Left lung (tissue), 10 donors: ENCODE measurements around the gene ZNF879. TPM values are rescaled to one million over a fixed set of nuclear protein-coding genes. Genes with fewer than 3 reads are reported as not detected.
A peak's percentile ranks its signal among the peaks of the same experiment; 100 is the strongest.

ENCODE experiments used
- ATAC-seq: fragments of 200-7000 bp; cut with Tn5 transposase; one replicate; pipeline ENCODE4 v1.9.1; 2020; ENCODE audit warnings: moderate library complexity
- DNase-seq, 4 donors: peaks; one replicate each; pipeline ENCODE4 v3.0.0-alpha.2; 2013 to 2020
- H3K27ac ChIP-seq, 2 donors: fragments of 200-600 bp; sonication (generic) in 1 of 2; one replicate each; pipeline versions ENCODE4 v1.5.0 to v1.8.0; 2020 to 2021
- H3K27me3 ChIP-seq, 2 donors: fragments of 200-600 bp; sonication (generic) in 1 of 2; one replicate each; pipeline versions ENCODE4 v1.5.0 to v1.8.0; 2020 to 2021
- H3K36me3 ChIP-seq, 2 donors: fragments of 200-600 bp; sonication (generic) in 1 of 2; one replicate each; pipeline versions ENCODE4 v1.5.0 to v1.8.0; 2020 to 2021
- H3K4me1 ChIP-seq, 2 donors: fragments of 200-600 bp; one replicate each; pipeline ENCODE4 v1.8.0; 2021
- H3K4me3 ChIP-seq, 2 donors: fragments of 200-600 bp; sonication (generic) in 1 of 2; one replicate each; pipeline versions ENCODE4 v1.5.0 to v1.8.0; 2020 to 2021; ENCODE audit warnings: mild to moderate bottlenecking in 1 of 2
- H3K9me3 ChIP-seq, 2 donors: fragments of 200-600 bp; sonication (generic) in 1 of 2; one replicate each; pipeline versions ENCODE4 v1.5.0 to v1.8.0; 2020 to 2021
- intact Hi-C, 2 donors: fragments of 100-400 bp; cut with DNase I; formaldehyde crosslinking; loops; one replicate each; pipeline versions ENCODE4 v1.11.2 to v1.14.2; 2022
- polyA plus RNA-seq, 6 donors: library from polyadenylated mRNA; unstranded; fragments of 120-200 nt; gene quantifications; one replicate each; pipeline ENCODE4 v1.2.1, GENCODE V29; 2013; ENCODE audit not compliant: insufficient read length in 6 of 6
- total RNA-seq, 2 donors: library from RNA; stranded (reverse); fragmentation: NEBNext Ultra II Directional; extraction: Animal tissue kit (Norgen Biotek cat#: 25700); gene quantifications; one replicate each; pipeline ENCODE4 v1.2.1, GENCODE V29; 2021
- TF ChIP-seq, protein P1 (sequence below), 2 donors: fragments of 200-600 bp; sonication (generic) in 1 of 2; IDR thresholded peaks; one replicate each; pipeline versions ENCODE4 v1.5.0 to v1.8.0; 2021; ENCODE audit warnings: antibody characterized with exemption in 2 of 2
- donor health status: DM: no; HTN: yes; CAD: no.
- donor health status: DM: no; HTN: no; CAD: no.

Gene ZNF879
- total and polyA plus RNA-seq, 8 donors = 4.5 to 6.8 (median 4.9) TPM

DNA sequence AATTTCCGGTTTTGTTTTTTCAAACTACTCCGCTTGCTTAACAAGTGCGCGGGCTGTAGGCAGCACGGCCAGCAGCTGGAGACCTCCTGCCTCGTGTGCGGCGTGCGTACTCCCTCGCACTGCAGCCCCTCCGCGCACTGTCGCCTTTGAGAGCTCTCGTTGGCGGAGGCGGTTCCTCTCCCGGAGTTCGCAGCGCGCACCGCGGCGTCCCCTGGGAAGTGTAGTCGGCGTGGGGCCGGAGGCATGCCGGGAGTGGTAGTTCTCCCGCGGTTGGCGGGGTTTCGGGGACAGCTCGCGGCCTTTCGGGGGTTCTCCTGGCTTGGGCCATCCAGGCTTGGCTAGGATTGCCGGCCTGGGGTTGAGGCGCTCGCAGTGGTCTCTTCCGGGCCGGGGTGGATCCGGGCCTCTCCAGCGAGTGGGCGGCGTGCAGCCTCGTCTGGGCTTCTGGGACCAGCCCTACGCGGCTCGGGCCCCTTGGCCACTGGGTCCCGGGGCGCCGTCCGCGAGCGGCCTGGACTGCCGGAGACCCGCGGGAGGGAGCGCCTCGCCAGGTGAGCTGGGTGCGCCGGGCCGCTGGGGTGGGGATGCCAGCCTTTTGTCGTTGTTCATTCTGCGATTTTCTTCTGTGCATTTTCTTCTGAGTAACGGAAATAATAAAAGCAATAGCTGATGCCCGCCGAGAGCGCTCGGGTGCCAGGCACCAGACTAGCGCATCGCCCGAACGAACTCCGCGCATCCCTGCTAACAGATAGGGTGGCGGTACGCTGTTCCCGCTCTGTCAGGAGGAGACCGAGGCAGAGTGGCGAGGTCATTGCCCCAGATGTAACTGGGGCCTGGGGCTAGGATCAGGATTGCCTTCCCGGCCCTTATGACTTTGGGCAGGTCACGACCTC, 36.8 kb downstream of the ZNF879 start, which contains the start of gene ZNF354C:
TSS of gene ZNF354C (plus strand) at position 258 of the 893 bp plus-strand sequence. CDS start 1,696 bp downstream, outside the sequence.
- ATAC-seq = peak; percentile 100
- TF ChIP-seq, protein P1, sequence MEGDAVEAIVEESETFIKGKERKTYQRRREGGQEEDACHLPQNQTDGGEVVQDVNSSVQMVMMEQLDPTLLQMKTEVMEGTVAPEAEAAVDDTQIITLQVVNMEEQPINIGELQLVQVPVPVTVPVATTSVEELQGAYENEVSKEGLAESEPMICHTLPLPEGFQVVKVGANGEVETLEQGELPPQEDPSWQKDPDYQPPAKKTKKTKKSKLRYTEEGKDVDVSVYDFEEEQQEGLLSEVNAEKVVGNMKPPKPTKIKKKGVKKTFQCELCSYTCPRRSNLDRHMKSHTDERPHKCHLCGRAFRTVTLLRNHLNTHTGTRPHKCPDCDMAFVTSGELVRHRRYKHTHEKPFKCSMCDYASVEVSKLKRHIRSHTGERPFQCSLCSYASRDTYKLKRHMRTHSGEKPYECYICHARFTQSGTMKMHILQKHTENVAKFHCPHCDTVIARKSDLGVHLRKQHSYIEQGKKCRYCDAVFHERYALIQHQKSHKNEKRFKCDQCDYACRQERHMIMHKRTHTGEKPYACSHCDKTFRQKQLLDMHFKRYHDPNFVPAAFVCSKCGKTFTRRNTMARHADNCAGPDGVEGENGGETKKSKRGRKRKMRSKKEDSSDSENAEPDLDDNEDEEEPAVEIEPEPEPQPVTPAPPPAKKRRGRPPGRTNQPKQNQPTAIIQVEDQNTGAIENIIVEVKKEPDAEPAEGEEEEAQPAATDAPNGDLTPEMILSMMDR (IDR thresholded peaks at IDR 0.05) = no peak
- H3K27me3 ChIP-seq = no peaks in the 10 kb centered on the region

DNA sequence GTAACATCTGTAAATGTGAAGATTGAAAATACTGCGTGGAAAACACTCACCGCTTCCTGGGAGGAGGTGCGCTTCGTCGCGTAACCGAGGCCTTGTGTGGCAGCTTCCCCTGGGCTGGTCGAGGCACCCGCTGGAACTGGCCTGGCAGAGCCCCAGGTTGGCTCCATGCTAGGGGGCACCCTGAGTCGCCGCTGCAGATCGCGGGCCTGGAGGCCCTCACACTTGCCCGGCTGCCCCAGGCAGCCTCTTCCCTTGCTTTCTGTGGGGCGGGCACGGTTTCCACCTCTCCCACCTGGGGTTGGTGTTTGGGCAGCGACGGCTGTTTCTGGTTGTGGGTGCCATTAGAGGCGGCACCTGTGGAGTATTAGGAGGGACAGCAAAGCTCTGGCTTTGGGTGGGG, 37.4 kb downstream of the ZNF879 start:
- H3K9me3 ChIP-seq = peaks cover 0 to 29% of the 10 kb centered on the region in 2 donors
- H3K27ac ChIP-seq = no peak overlapping the region
- H3K36me3 ChIP-seq = peaks cover 0 to 30% of the 10 kb centered on the region in 2 donors
- H3K4me1 ChIP-seq = peaks cover 5 to 6% of the 10 kb centered on the region in 2 donors
- intact Hi-C loops = no loop called here
- peak overlapping the region; percentile 63 to 97 for H3K4me3 ChIP-seq
- H3K27me3 ChIP-seq = no peaks in the 10 kb centered on the region
- peak in 1 of 4 donors; percentile 76 for DNase-seq
- ATAC-seq = no peak
- TF ChIP-seq, protein P1 (IDR thresholded peaks at IDR 0.05) = no peak

More for the DNA sequence above, 36.8 kb downstream of the ZNF879 start, which contains the start of gene ZNF354C:
- H3K9me3 ChIP-seq = peaks cover 0 to 24% of the 10 kb centered on the region in 2 donors
- H3K4me3 ChIP-seq = peak within 1 kb of the TSS; percentile 63 to 97
- DNase-seq = peak; percentile 90 to 96 (median 94)
- H3K4me1 ChIP-seq = peaks cover 5 to 6% of the 10 kb centered on the region in 2 donors
- peaks cover 0 to 23% of the 10 kb centered on the region in 2 donors for H3K36me3 ChIP-seq
- peak within 1 kb of the TSS; percentile 69 to 73 for H3K27ac ChIP-seq
- intact Hi-C loops = no loop called here

DNA sequence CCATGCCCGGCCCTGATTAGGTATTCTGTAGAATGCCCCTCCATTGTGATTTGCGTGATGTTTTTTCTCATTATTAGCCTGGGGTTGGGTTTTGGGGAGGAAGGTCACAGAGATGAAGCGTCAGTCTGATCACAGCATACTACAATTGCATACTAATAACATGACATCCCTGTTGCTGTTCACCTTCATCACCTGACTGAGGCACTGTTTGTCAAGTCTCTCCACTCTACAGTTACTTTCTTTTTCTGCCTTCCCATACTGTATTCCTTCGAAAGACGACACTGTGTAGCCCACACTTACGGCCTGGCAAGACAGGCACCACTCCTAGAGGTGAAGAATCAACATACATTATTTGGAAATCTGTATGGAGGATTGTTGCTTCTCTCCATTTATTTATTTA, 42.1 kb downstream of the ZNF879 start:
- TF ChIP-seq, protein P1 (IDR thresholded peaks at IDR 0.05) = no peak
- no peak overlapping the region for H3K4me3 ChIP-seq
- intact Hi-C loops = no loop called here
- H3K27me3 ChIP-seq = no peaks in the 10 kb centered on the region
- ATAC-seq = no peak
- H3K36me3 ChIP-seq = peaks cover 0 to 74% of the 10 kb centered on the region in 2 donors
- H3K27ac ChIP-seq = no peak overlapping the region
- H3K4me1 ChIP-seq = peaks cover 5% of the 10 kb centered on the region in 2 donors
- no peak for DNase-seq
- H3K9me3 ChIP-seq = peaks cover 0 to 71% of the 10 kb centered on the region in 2 donors

DNA sequence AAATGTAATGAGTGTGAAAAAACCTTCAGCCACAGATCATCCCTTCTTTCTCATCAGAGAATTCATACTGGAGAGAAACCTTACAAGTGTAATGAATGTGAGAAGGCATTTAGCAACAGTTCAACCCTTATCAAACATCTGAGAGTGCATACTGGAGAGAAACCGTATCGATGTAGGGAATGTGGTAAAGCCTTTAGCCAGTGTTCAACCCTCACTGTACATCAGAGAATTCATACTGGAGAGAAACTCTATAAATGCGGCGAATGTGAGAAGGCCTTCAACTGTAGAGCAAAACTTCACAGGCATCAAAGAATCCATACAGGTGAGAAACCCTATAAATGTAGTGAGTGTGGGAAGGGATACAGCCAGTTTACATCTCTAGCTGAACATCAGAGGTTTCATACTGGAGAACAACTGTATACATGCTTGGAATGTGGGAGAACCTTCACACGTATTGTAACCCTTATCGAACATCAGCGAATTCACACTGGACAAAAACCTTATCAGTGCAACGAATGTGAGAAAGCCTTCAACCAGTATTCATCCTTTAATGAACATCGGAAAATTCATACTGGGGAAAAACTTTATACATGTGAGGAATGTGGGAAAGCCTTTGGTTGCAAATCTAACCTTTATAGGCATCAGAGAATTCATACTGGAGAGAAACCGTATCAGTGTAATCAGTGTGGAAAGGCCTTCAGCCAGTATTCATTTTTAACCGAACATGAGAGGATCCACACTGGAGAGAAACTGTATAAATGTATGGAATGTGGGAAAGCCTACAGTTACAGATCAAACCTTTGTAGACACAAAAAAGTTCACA, 55.8 kb downstream of the ZNF879 start:
- TF ChIP-seq, protein P1 (IDR thresholded peaks at IDR 0.05) = no peak
- no peaks in the 10 kb centered on the region for H3K27me3 ChIP-seq
- H3K9me3 ChIP-seq = peaks cover 19 to 100% of the 10 kb centered on the region in 2 donors
- no peak overlapping the region for H3K27ac ChIP-seq
- intact Hi-C loops = no loop called here
- H3K36me3 ChIP-seq = peaks cover 0 to 66% of the 10 kb centered on the region in 2 donors
- no peak overlapping the region for H3K4me3 ChIP-seq
- DNase-seq (no peak), ATAC-seq (no peak)
- H3K4me1 ChIP-seq = no peaks in the 10 kb centered on the region
